Thoracic aorta (tissue), 2 donors: ENCODE measurements around the gene NDUFA13. TPM values are rescaled to one million over a fixed set of nuclear protein-coding genes. Genes with fewer than 3 reads are reported as not detected.
A peak's percentile ranks its signal among the peaks of the same experiment; 100 is the strongest.

ENCODE experiments used
- ATAC-seq: fragments of 150-250 bp; one replicate; pipeline ENCODE4 v1.8.0; 2017; ENCODE audit warnings: low read depth; ENCODE audit not compliant: insufficient number of reproducible peaks, low FRiP score
- DNase-seq: peaks from one replicate; pipeline ENCODE4 v3.0.0-alpha.2; 2020; ENCODE audit warnings: low spot score
- H3K27ac ChIP-seq, 2 donors: fragments of 200-600 bp; sonication (generic); 1 replicate in 1 of 2; 2 replicates in 1 of 2; pipeline ENCODE4 v1.5.1; 2016; ENCODE audit warnings: mild to moderate bottlenecking in 2 of 2, moderate library complexity in 2 of 2
- H3K27me3 ChIP-seq: fragments of 200-600 bp; sonication (generic); replicated peaks from 2 replicates; pipeline ENCODE4 v1.6.0; 2016; ENCODE audit warnings: mild to moderate bottlenecking; ENCODE audit not compliant: insufficient read depth
- H3K36me3 ChIP-seq: fragments of 200-600 bp; sonication (generic); one replicate; pipeline ENCODE4 v1.5.1; 2016
- H3K4me1 ChIP-seq, 2 donors: fragments of 200-600 bp; sonication (generic); 1 replicate in 1 of 2; 2 replicates in 1 of 2; pipeline versions ENCODE4 v1.5.1 to v1.6.0; 2016; ENCODE audit warnings: low read depth in 2 of 2, mild to moderate bottlenecking in 1 of 2; ENCODE audit not compliant: control insufficient read depth in 1 of 2
- H3K4me3 ChIP-seq: fragments of 200-600 bp; sonication (generic); 2 replicates; pipeline ENCODE4 v1.5.1; 2016; ENCODE audit warnings: mild to moderate bottlenecking
- H3K9me3 ChIP-seq: fragments of 200-600 bp; sonication (generic); 2 replicates; pipeline ENCODE4 v1.5.1; 2016
- CTCF ChIP-seq: fragments of 200-600 bp; sonication (generic); IDR thresholded peaks from one replicate; pipeline ENCODE4 v1.5.1; 2019; ENCODE audit warnings: antibody characterized with exemption
- total RNA-seq, 2 donors: library from RNA; depleted of rRNA; stranded (reverse); fragments of >200 nt; gene quantifications; one replicate each; pipeline versions ENCODE4 v1.1.0 to v1.2.3, GENCODE V29; 2016

Gene NDUFA13
- total RNA-seq, 2 donors from 2014 or later, result 15.5 to 60.8 TPM

GRCh38 chr19:19538785-19539166 lies 22.8 kb downstream of the NDUFA13 start:
- H3K4me1 ChIP-seq, result peaks cover 4 to 32% of the 10 kb centered on the region in 2 donors
- no peak overlapping the region for H3K27ac ChIP-seq
- no peak for TF ChIP-seq CTCF
- no peaks in the 10 kb centered on the region for H3K36me3 ChIP-seq
- ATAC-seq (no peak), DNase-seq (no peak)
- no peak overlapping the region for H3K4me3 ChIP-seq
- no peaks in the 10 kb centered on the region for H3K9me3 ChIP-seq
- H3K27me3 ChIP-seq, result no peaks in the 10 kb centered on the region

GRCh38 chr19:19539698-19540063 lies 23.7 kb downstream of the NDUFA13 start:
- H3K4me1 ChIP-seq, result peaks cover 4 to 32% of the 10 kb centered on the region in 2 donors
- H3K27ac ChIP-seq, result no peak overlapping the region
- no peaks in the 10 kb centered on the region for H3K36me3 ChIP-seq
- ATAC-seq (no peak), DNase-seq (no peak)
- H3K4me3 ChIP-seq, result no peak overlapping the region
- no peaks in the 10 kb centered on the region for H3K9me3 ChIP-seq
- no peak for TF ChIP-seq CTCF
- H3K27me3 ChIP-seq, result no peaks in the 10 kb centered on the region

- H3K27me3 ChIP-seq, result no peaks in the 10 kb centered on the region
- ATAC-seq, result no peak
- TF ChIP-seq CTCF, result no peak
- no peaks in the 10 kb centered on the region for H3K9me3 ChIP-seq
- H3K4me3 ChIP-seq, result peak overlapping the region; percentile 43
- peak overlapping the region in 1 of 2 donors; percentile 37 for H3K27ac ChIP-seq
- H3K4me1 ChIP-seq, result peaks cover 4 to 32% of the 10 kb centered on the region in 2 donors
- H3K36me3 ChIP-seq, result no peaks in the 10 kb centered on the region
- DNase-seq, result no peak
These were observed 24.2 kb downstream of the NDUFA13 start for GRCh38 chr19:19540064-19540714.

GRCh38 chr19:19540715-19541515 lies 24.9 kb downstream of the NDUFA13 start:
- H3K4me3 ChIP-seq, result peak overlapping the region; percentile 43
- TF ChIP-seq CTCF, result no peak
- no peak for ATAC-seq

GRCh38 chr19:19541616-19542015 lies 25.6 kb downstream of the NDUFA13 start:
- no peak for TF ChIP-seq CTCF

More at GRCh38 chr19:19540715-19541515, 24.9 kb downstream of the NDUFA13 start:
- DNase-seq, result no peak
- Histone ChIP-seq H3K4me1 (peaks cover 4 to 32% of the 10 kb centered on the region in 2 donors), H3K9me3 (no peaks in the 10 kb centered on the region), H3K27me3 (no peaks in the 10 kb centered on the region), H3K27ac (peak overlapping the region in 1 of 2 donors; percentile 37), H3K36me3 (no peaks in the 10 kb centered on the region)

More at GRCh38 chr19:19541616-19542015, 25.6 kb downstream of the NDUFA13 start:
- ATAC-seq (no peak), DNase-seq (no peak)
- Histone ChIP-seq H3K4me3 (no peak overlapping the region), H3K9me3 (no peaks in the 10 kb centered on the region), H3K27me3 (no peaks in the 10 kb centered on the region), H3K4me1 (peaks cover 4 to 32% of the 10 kb centered on the region in 2 donors), H3K27ac (no peak overlapping the region), H3K36me3 (no peaks in the 10 kb centered on the region)
